Parathyroid adenoma (tissue), 2 donors: Measurements from ENCODE around the gene SCUBE2.

Source experiments
- H2AFZ ChIP-seq: fragments of 300-600 bp; sonication (generic); one replicate; pipeline ENCODE4 v1.7.0; 2017; ENCODE audit warnings: antibody characterized with exemption, mild to moderate bottlenecking
- H3K27ac ChIP-seq: fragments of 300-600 bp; sonication (generic); one replicate; pipeline ENCODE4 v1.7.0; 2017
- H3K27me3 ChIP-seq: fragments of 300-600 bp; sonication (generic); one replicate; pipeline ENCODE4 v1.7.0; 2017; ENCODE audit warnings: low read length; ENCODE audit not compliant: control insufficient read depth, insufficient read depth
- H3K36me3 ChIP-seq: fragments of 300-600 bp; sonication (generic); one replicate; pipeline ENCODE4 v1.7.0; 2017; ENCODE audit warnings: low read length; ENCODE audit not compliant: control insufficient read depth, insufficient read depth
- H3K4me1 ChIP-seq: fragments of 300-600 bp; sonication (generic); one replicate; pipeline ENCODE4 v1.7.0; 2017; ENCODE audit warnings: control low read depth
- H3K4me2 ChIP-seq: fragments of 300-600 bp; sonication (generic); one replicate; pipeline ENCODE4 v1.7.0; 2017; ENCODE audit warnings: low read length
- H3K4me3 ChIP-seq: fragments of 300-600 bp; sonication (generic); one replicate; pipeline ENCODE4 v1.7.0; 2017; ENCODE audit warnings: low read depth, low read length
- H3K79me2 ChIP-seq: fragments of 300-600 bp; sonication (generic); one replicate; pipeline ENCODE4 v1.7.0; 2017; ENCODE audit warnings: control low read depth
- H3K9ac ChIP-seq: fragments of 300-600 bp; sonication (generic); one replicate; pipeline ENCODE4 v1.7.0; 2017; ENCODE audit warnings: mild to moderate bottlenecking
- H3K9me3 ChIP-seq: fragments of 300-600 bp; sonication (generic); one replicate; pipeline ENCODE4 v1.7.0; 2017; ENCODE audit warnings: low read length; ENCODE audit not compliant: control insufficient read depth
- CTCF ChIP-seq: fragments of 300-600 bp; sonication (generic); IDR thresholded peaks from one replicate; pipeline ENCODE4 v1.7.0; 2017; ENCODE audit warnings: antibody characterized with exemption, mild to moderate bottlenecking
- donor health status: primary hyperparathyroidism.

SCUBE2 gene

DNA sequence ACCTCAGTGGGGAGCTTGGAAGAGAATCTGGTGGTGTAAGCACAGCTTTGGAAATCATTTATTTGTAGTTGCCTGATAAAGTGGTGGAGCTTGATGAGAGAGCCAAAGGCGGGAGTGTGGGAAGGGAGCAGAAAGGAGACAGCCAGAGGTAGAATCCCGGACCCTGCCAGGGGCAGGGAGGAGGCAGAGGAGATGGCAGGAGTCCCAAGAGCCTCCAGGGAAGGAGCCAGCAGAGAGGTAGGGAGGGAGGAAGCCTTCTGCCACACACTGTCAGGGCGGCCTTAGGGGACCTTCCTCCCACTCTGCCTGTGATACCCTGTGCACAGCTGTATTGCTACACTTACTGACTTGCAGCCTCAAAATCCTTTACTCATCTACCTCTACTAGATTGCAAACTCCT lies 15.4 kb downstream of the SCUBE2 start:
- Histone ChIP-seq H3K9ac (no peak overlapping the region), H2AFZ (no peak overlapping the region), H3K4me2 (no peak overlapping the region), H3K27ac (peak overlapping the region; percentile 74), H3K79me2 (no peaks in the 10 kb centered on the region), H3K36me3 (no peaks in the 10 kb centered on the region), H3K9me3 (no peaks in the 10 kb centered on the region), H3K4me1 (peaks cover 16% of the 10 kb centered on the region), H3K4me3 (no peak overlapping the region), H3K27me3 (no peaks in the 10 kb centered on the region)
- no peak for TF ChIP-seq CTCF

- H3K9ac ChIP-seq, result no peak overlapping the region
- H3K4me2 ChIP-seq, result no peak overlapping the region
- no peaks in the 10 kb centered on the region for H3K27me3 ChIP-seq
- H3K4me1 ChIP-seq, result peaks cover 16% of the 10 kb centered on the region
- no peaks in the 10 kb centered on the region for H3K36me3 ChIP-seq
- H3K79me2 ChIP-seq, result no peaks in the 10 kb centered on the region
- no peaks in the 10 kb centered on the region for H3K9me3 ChIP-seq
- H2AFZ ChIP-seq, result no peak overlapping the region
- TF ChIP-seq CTCF, result no peak
- H3K4me3 ChIP-seq, result no peak overlapping the region
- H3K27ac ChIP-seq, result peak overlapping the region; percentile 74
Measured at GRCh38 chr11:9075556-9075955, 15.8 kb downstream of the SCUBE2 start.

GRCh38 chr11:9074338-9075029 lies 16.9 kb downstream of the SCUBE2 start:
- no peak for TF ChIP-seq CTCF
- Histone ChIP-seq H3K4me1 (peaks cover 16% of the 10 kb centered on the region), H3K4me3 (no peak overlapping the region), H3K27me3 (no peaks in the 10 kb centered on the region), H2AFZ (no peak overlapping the region), H3K9me3 (no peaks in the 10 kb centered on the region), H3K27ac (no peak overlapping the region), H3K9ac (no peak overlapping the region), H3K36me3 (no peaks in the 10 kb centered on the region), H3K4me2 (no peak overlapping the region), H3K79me2 (no peaks in the 10 kb centered on the region)

GRCh38 chr11:9073466-9074225 lies 17.8 kb downstream of the SCUBE2 start:
- Histone ChIP-seq H2AFZ (no peak overlapping the region), H3K36me3 (no peaks in the 10 kb centered on the region), H3K9ac (no peak overlapping the region), H3K79me2 (no peaks in the 10 kb centered on the region), H3K4me1 (peaks cover 16% of the 10 kb centered on the region), H3K4me2 (no peak overlapping the region), H3K27me3 (no peaks in the 10 kb centered on the region), H3K4me3 (no peak overlapping the region), H3K27ac (no peak overlapping the region), H3K9me3 (no peaks in the 10 kb centered on the region)
- TF ChIP-seq CTCF, result no peak
